AG20443 (cell line): ENCODE data around the gene AZIN2.
"Not testable (repeated sequence)": the region's sequence is repeated elsewhere in the genome, so short reads cannot be mapped to it uniquely, and the experiment has no call there.

Source experiments
- DNase-seq: peaks from one replicate; pipeline ENCODE4 v3.0.0; 2012; ENCODE audit warnings: low spot score, mixed read lengths

AZIN2 gene

GRCh38 chr1:33057095-33057494 is 23.9 kb upstream of the AZIN2 start:
- DNase-seq: no peak

GRCh38 chr1:33060579-33061083 is 20.3 kb upstream of the AZIN2 start:
- peak; percentile 93 for DNase-seq

GRCh38 chr1:33061834-33062233 is 19.1 kb upstream of the AZIN2 start:
- no peak for DNase-seq

GRCh38 chr1:33064284-33064683 is 16.7 kb upstream of the AZIN2 start:
- not testable (repeated sequence) for DNase-seq

- no peak for DNase-seq
Measured at GRCh38 chr1:33065301-33065700, 15.7 kb upstream of the AZIN2 start.

- DNase-seq: not testable (repeated sequence)
Measured at GRCh38 chr1:33066477-33066876, 14.5 kb upstream of the AZIN2 start.

- DNase-seq: not testable (repeated sequence)
Measured at GRCh38 chr1:33068108-33068507, 12.8 kb upstream of the AZIN2 start.

- DNase-seq: no peak
Measured at GRCh38 chr1:33070628-33071027, 10.3 kb upstream of the AZIN2 start.

- peak; percentile 44 for DNase-seq
Measured at GRCh38 chr1:33072707-33073106, 8.2 kb upstream of the AZIN2 start.

GRCh38 chr1:33074193-33074945 is 6.6 kb upstream of the AZIN2 start:
- DNase-seq: no peak

GRCh38 chr1:33078030-33078591 is 2.8 kb upstream of the AZIN2 start:
- DNase-seq: no peak

- DNase-seq: no peak
Measured at GRCh38 chr1:33080373-33080772, 580 bp upstream of the AZIN2 start.

- no peak for DNase-seq
Measured at GRCh38 chr1:33081554-33082305, 777 bp downstream of the AZIN2 start.

GRCh38 chr1:33082575-33083108 is 1.7 kb downstream of the AZIN2 start:
- no peak for DNase-seq

GRCh38 chr1:33085332-33085731 is 4.4 kb downstream of the AZIN2 start:
- DNase-seq: no peak

GRCh38 chr1:33086384-33086850 is 5.5 kb downstream of the AZIN2 start:
- peak; percentile 70 for DNase-seq

- no peak for DNase-seq
Measured at GRCh38 chr1:33087677-33088076, 6.7 kb downstream of the AZIN2 start.

GRCh38 chr1:33088119-33088906 is 7.4 kb downstream of the AZIN2 start:
- DNase-seq: no peak

- DNase-seq: no peak
Measured at GRCh38 chr1:33089457-33089856, 8.5 kb downstream of the AZIN2 start.

- DNase-seq: no peak
Measured at GRCh38 chr1:33092438-33092837, 11.5 kb downstream of the AZIN2 start.

GRCh38 chr1:33093004-33093403 is 12.1 kb downstream of the AZIN2 start:
- DNase-seq: no peak

- no peak for DNase-seq
Measured at GRCh38 chr1:33094486-33094885, 13.5 kb downstream of the AZIN2 start.
